Nephron progenitor cell (in vitro differentiated cells): ENCODE data around the gene EFNA1.

Experiments
- DNase-seq: peaks from one replicate; pipeline ENCODE4 v3.0.0; 2021
- H3K27ac Mint-ChIP-seq: 2 replicates; pipeline ENCODE4 v1.8.0; 2021; ENCODE audit warnings: mild to moderate bottlenecking, moderate library complexity, mixed read lengths
- H3K27me3 Mint-ChIP-seq: 2 replicates; pipeline ENCODE4 v1.8.0; 2021; ENCODE audit warnings: mild to moderate bottlenecking, low read depth, mixed read lengths; ENCODE audit not compliant: poor library complexity
- H3K36me3 Mint-ChIP-seq: 2 replicates; pipeline ENCODE4 v1.8.0; 2021; ENCODE audit warnings: low read depth, mixed read lengths
- H3K4me1 Mint-ChIP-seq: 2 replicates; pipeline ENCODE4 v1.8.0; 2021; ENCODE audit warnings: mixed read lengths
- H3K4me3 Mint-ChIP-seq: 2 replicates; pipeline ENCODE4 v1.8.0; 2021; ENCODE audit warnings: mild to moderate bottlenecking, moderate library complexity, mixed read lengths
- H3K9me3 Mint-ChIP-seq: 2 replicates; pipeline ENCODE4 v1.8.0; 2021; ENCODE audit warnings: mild to moderate bottlenecking, moderate library complexity, mixed read lengths
- TF ChIP-seq, protein P1 (sequence below): fragments of 200-600 bp; sonication (generic); IDR thresholded peaks from 2 replicates; pipeline ENCODE4 v1.5.0; 2021; ENCODE audit warnings: antibody characterized with exemption

The EFNA1 gene, protein sequence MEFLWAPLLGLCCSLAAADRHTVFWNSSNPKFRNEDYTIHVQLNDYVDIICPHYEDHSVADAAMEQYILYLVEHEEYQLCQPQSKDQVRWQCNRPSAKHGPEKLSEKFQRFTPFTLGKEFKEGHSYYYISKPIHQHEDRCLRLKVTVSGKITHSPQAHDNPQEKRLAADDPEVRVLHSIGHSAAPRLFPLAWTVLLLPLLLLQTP

DNA sequence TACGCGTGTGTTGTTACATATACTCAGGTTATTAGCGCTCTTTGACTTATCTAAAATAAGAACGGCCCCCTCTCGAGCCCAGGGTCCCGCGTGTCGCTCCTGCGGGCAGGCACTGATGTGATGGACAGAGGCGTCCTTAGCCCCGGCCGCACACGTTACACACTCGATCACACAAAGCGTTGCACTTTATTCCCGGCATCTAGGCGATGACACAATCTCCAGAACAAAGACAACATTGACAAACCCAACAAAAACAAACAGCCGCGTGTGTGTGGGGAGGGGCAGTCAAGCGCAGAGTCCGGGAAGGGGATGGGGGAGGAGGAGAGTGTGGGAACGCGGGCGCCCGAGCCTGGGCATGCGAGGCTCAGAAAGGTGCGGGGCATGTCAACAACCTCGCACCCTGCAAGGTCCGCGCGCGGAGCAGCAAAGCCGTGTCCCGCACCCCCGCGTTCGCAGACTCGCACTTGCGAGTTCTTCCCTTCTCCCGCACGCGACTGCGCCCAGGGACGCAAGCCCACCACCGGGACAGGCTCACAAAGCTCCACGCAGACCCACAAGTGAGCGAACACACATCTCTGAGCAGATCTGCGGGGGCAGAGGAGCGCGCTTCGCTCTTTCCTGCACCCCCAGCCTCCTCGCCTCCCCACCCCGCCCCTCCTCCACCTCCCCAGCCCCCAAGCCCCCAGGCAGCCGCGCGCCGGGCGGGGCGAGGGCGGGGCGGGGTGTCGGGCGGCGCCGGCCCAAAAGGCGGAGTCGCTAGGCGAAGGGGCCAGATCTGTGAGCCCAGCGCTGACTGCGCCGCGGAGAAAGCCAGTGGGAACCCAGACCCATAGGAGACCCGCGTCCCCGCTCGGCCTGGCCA, at the start of gene EFNA1:
Gene EFNA1, plus strand, starts transcription at position 772 of the 862 bp plus-strand sequence. CDS start 102 bp downstream, outside the sequence.
- H3K36me3 Mint-ChIP-seq = peaks cover 15% of the 10 kb centered on the region
- TF ChIP-seq, protein P1, sequence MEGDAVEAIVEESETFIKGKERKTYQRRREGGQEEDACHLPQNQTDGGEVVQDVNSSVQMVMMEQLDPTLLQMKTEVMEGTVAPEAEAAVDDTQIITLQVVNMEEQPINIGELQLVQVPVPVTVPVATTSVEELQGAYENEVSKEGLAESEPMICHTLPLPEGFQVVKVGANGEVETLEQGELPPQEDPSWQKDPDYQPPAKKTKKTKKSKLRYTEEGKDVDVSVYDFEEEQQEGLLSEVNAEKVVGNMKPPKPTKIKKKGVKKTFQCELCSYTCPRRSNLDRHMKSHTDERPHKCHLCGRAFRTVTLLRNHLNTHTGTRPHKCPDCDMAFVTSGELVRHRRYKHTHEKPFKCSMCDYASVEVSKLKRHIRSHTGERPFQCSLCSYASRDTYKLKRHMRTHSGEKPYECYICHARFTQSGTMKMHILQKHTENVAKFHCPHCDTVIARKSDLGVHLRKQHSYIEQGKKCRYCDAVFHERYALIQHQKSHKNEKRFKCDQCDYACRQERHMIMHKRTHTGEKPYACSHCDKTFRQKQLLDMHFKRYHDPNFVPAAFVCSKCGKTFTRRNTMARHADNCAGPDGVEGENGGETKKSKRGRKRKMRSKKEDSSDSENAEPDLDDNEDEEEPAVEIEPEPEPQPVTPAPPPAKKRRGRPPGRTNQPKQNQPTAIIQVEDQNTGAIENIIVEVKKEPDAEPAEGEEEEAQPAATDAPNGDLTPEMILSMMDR = no peak
- peak; percentile 76 for DNase-seq
- H3K27ac Mint-ChIP-seq = peak within 1 kb of the TSS; percentile 91
- peaks cover 33% of the 10 kb centered on the region for H3K27me3 Mint-ChIP-seq
- peak within 1 kb of the TSS; percentile 93 for H3K4me3 Mint-ChIP-seq
- peaks cover 79% of the 10 kb centered on the region for H3K4me1 Mint-ChIP-seq
- H3K9me3 Mint-ChIP-seq = no peaks in the 10 kb centered on the region

DNA sequence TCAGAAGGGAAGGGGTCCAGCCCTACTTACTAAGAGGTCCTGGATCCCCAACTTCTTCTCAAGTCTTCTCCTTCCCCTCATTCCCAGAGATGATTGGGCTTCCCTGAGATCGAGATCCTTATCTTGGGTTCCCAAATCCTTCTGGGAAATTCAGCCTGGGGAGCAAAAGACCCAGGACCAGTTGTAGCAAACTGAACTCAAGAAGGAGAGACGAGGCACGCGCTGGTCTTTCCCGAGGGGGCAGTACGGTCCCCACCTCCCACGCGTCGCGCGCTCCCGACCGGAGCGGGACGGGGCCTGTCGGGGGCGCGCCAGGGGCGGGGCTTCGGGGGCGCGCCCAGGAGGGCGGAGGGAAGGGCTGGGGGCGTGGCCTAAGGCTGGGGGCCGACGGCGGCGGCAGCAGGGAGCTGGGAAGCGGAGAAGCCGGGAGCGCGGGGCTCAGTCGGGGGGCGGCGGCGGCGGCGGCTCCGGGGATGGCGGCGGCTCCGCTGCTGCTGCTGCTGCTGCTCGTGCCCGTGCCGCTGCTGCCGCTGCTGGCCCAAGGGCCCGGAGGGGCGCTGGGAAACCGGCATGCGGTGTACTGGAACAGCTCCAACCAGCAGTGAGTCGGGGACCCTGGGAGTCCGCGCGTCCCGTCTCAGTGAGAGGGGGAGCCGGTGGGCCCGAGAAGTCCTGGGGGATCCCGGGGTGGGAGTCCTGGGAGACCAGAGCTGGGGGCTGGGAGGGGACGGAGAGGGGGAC, 49.0 kb upstream of the EFNA1 start, which contains the start of gene EFNA3:
Gene EFNA3, plus strand, starts transcription at position 369 of the 741 bp plus-strand sequence. Its CDS starts 105 bp downstream, at position 474.
- H3K9me3 Mint-ChIP-seq = no peaks in the 10 kb centered on the region
- no peaks in the 10 kb centered on the region for H3K36me3 Mint-ChIP-seq
- DNase-seq = peak; percentile 95
- H3K4me3 Mint-ChIP-seq = peak within 1 kb of the TSS; percentile 95
- TF ChIP-seq, protein P1 = no peak
- H3K4me1 Mint-ChIP-seq = peaks cover 60% of the 10 kb centered on the region
- peaks cover 20% of the 10 kb centered on the region for H3K27me3 Mint-ChIP-seq
- H3K27ac Mint-ChIP-seq = no peak within 1 kb of the TSS

DNA sequence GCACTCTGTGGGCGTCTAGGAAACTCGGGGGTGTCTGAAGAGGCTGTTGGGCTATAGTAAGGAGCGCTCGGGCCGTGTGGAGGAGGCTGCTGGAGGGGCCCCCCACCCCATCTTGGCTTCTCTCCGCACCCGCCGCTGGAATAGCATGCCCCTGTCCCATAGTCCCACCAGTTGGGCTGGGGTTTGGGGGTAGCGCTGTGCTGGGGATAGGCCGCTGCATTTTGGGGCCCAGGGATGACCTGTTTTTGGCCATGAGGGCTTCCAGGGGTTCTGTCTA, 48.5 kb upstream of the EFNA1 start:
- H3K27ac Mint-ChIP-seq = no peak overlapping the region
- no peaks in the 10 kb centered on the region for H3K9me3 Mint-ChIP-seq
- no peaks in the 10 kb centered on the region for H3K36me3 Mint-ChIP-seq
- TF ChIP-seq, protein P1 = no peak
- H3K4me3 Mint-ChIP-seq = peak overlapping the region; percentile 95
- DNase-seq = no peak
- peaks cover 65% of the 10 kb centered on the region for H3K4me1 Mint-ChIP-seq
- peaks cover 20% of the 10 kb centered on the region for H3K27me3 Mint-ChIP-seq

DNA sequence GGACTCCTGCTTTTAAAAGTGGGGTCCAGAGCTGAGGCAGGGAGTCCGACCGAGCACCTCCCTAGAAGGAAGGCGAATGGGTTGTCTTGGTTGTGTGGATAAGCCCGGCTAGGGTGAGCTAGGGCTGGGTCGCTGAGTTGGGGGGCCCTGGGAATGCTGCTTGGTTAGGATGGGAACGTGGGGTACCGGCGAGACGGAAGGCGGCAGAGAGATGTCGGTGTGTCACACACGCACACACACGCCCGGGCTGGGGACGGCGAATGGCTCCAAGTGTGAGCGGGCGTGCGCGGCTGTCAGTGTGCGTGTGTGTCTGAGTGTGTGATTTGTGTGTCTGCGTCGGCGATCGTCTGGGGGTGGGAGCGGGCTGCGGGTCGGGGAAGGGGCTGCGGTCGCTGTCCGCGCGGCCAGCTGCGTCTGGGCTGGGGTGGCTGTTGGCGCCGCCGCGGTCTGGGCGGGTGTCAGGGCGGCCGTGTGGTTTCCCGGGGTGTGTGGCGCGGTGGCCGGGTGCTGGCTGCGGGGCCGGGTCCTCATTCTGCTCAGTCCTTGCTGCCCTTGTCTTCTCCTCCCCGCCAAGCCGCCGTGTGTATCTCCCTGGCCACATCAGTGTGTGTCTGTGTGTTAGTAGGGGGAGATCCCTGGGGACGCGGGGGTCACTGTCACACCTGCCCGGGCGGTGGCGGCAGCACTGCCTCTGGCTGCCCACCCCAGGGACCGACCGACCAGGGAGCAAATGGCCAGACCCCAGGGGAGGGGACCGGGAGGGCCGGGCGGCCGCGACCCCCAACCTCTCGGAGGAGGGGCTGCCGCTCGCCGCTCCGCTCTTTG, 48.0 kb upstream of the EFNA1 start:
- TF ChIP-seq, protein P1 = no peak
- Mint-ChIP-seq H3K27ac (no peak overlapping the region), H3K4me3 (peak overlapping the region; percentile 95), H3K4me1 (peaks cover 70% of the 10 kb centered on the region), H3K27me3 (peaks cover 18% of the 10 kb centered on the region), H3K36me3 (no peaks in the 10 kb centered on the region), H3K9me3 (no peaks in the 10 kb centered on the region)
- peak; percentile 63 for DNase-seq

DNA sequence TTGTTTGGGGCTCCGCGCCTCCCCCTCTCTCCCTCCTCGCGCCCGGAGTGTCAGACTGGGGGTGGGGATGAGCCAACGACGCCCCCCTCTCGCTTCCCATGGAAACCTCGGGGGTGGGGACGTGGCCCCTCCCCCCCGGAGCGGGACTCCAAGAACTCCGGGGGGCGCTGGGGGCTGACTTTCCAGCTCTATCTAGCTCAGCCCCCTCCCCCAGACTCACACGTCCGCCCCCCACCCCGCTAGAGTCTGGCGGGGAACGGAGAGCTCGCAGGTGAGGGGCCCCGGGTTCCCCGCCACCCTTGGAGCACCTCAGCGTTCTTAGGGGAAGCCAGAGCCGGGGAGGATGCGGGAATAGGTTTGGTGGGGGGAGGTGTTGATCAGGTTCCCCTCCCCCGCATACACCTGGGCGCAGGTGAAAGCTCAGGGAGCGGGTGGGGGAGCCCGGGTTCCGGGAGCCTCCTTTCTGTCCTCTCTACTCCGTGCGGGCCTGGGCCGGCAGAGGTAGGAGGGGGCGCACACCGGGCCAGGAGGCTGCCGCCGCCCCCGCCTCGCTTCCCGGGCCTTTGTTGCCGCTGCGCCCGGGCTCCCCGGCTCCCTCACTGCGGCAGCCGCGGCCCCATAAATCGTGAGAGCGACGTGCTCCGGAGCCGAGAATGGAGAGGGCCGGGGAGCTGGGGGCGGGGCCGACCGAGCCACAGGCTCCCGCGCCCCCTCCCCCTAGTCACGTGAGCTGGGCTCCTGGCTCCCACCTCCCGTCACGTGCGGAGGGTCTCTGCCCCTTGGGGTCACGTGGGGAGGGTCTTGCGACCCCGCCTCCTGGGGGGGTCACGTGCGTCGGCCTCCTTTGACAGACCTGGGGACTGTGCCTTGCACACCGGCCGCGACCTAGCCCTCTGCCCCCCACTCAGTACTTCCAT, 47.1 kb upstream of the EFNA1 start:
- no peak overlapping the region for H3K27ac Mint-ChIP-seq
- peaks cover 14% of the 10 kb centered on the region for H3K27me3 Mint-ChIP-seq
- peaks cover 70% of the 10 kb centered on the region for H3K4me1 Mint-ChIP-seq
- TF ChIP-seq, protein P1 = no peak
- peak overlapping the region; percentile 95 for H3K4me3 Mint-ChIP-seq
- peak; percentile 95 for DNase-seq
- no peaks in the 10 kb centered on the region for H3K9me3 Mint-ChIP-seq
- no peaks in the 10 kb centered on the region for H3K36me3 Mint-ChIP-seq
